Tibial nerve (tissue), 4 donors: ENCODE results near the gene TBC1D3B. TPM values are rescaled to one million over a fixed set of nuclear protein-coding genes. Genes with fewer than 3 reads are reported as not detected.
"Not testable (repeated sequence)": the region's sequence is repeated elsewhere in the genome, so short reads cannot be mapped to it uniquely, and the experiment has no call there.

Source experiments
- DNase-seq, 2 donors: peaks; one replicate each; pipeline ENCODE4 v3.0.0-alpha.2; 2019; ENCODE audit warnings: low spot score in 2 of 2
- H3K27ac ChIP-seq, 4 donors: fragments of 200-600 bp; sonication (generic) in 3 of 4; one replicate each; pipeline ENCODE4 v1.5.1; 2017 to 2019; ENCODE audit warnings: mild to moderate bottlenecking in 1 of 4
- H3K27me3 ChIP-seq, 2 donors: fragments of 200-600 bp; sonication (generic) in 1 of 2; one replicate each; pipeline versions ENCODE4 v1.5.1 to v1.6.0; 2017 to 2019
- H3K36me3 ChIP-seq, 3 donors: fragments of 200-600 bp; sonication (generic); one replicate each; pipeline ENCODE4 v1.5.1; 2018 to 2019
- H3K4me1 ChIP-seq, 4 donors: fragments of 200-600 bp; sonication (generic) in 3 of 4; one replicate each; pipeline ENCODE4 v1.5.1; 2017 to 2019
- H3K4me3 ChIP-seq, 4 donors: fragments of 200-600 bp; sonication (generic) in 3 of 4; one replicate each; pipeline ENCODE4 v1.5.1; 2017 to 2019; ENCODE audit warnings: mild to moderate bottlenecking in 1 of 4, moderate library complexity in 1 of 4
- H3K9me3 ChIP-seq, 4 donors: fragments of 200-600 bp; sonication (generic) in 3 of 4; one replicate each; pipeline ENCODE4 v1.5.1; 2017 to 2019
- CTCF ChIP-seq, 5 experiments: fragments of 200-600 bp in 3 of 5; fragments of 450-650 bp in 2 of 5; sonication (generic) in 3 of 5; IDR thresholded peaks; one replicate each; pipeline ENCODE4 v1.5.1; 2016 to 2019; ENCODE audit warnings: antibody characterized with exemption in 5 of 5, mild to moderate bottlenecking in 3 of 5, moderate library complexity in 2 of 5
- EP300 ChIP-seq, 2 donors: sonication (generic); formaldehyde crosslinking; IDR thresholded peaks; one replicate each; pipeline ENCODE4 v1.6.1; 2017; ENCODE audit warnings: antibody characterized with exemption in 2 of 2, mild to moderate bottlenecking in 1 of 2
- POLR2A ChIP-seq, 2 donors: fragments of 450-650 bp; IDR thresholded peaks; one replicate each; pipeline ENCODE4 v1.6.1; 2017; ENCODE audit warnings: antibody characterized with exemption in 2 of 2, mild to moderate bottlenecking in 2 of 2, moderate library complexity in 2 of 2
- WGBS, 2 donors: methylation state at CpG; one replicate each; pipeline ENCODE4 v1.1.5; 2018; 5-methylcytosine and 5-hydroxymethylcytosine counted together
- total RNA-seq, 4 donors: library from RNA; depleted of rRNA; stranded (reverse); fragments of >200 nt; gene quantifications; one replicate each; pipeline ENCODE4 v1.1.0, GENCODE V29; 2016

TBC1D3B gene
- total RNA-seq, 4 donors from 2014 or later: 1.0 to 4.5 TPM; not detected in 2

GRCh38 chr17:36212966-36213365, 36.5 kb upstream of the TBC1D3B start:
- no peak for DNase-seq
- no peak for TF ChIP-seq POLR2A (IDR thresholded peaks at IDR 0.05)
- TF ChIP-seq CTCF (IDR thresholded peaks at IDR 0.05): no peak
- no peak for TF ChIP-seq EP300 (IDR thresholded peaks at IDR 0.05)
- Histone ChIP-seq H3K27me3 (no peaks in the 10 kb centered on the region), H3K4me3 (no peak overlapping the region), H3K9me3 (peaks cover 0 to 1% (median 0%) of the 10 kb centered on the region in 4 donors), H3K4me1 (no peaks in the 10 kb centered on the region), H3K27ac (no peak overlapping the region), H3K36me3 (no peaks in the 10 kb centered on the region)
- WGBS, 2 donors: 79 to 93% methylated on average over 3 of the region's 3 CpGs

- DNase-seq: no peak
- H3K4me3 ChIP-seq: no peak overlapping the region
- no peaks in the 10 kb centered on the region for H3K4me1 ChIP-seq
- 51 to 63% methylated on average over 3 to 4 of the region's 4 CpGs for WGBS, 2 donors
- H3K9me3 ChIP-seq: no peaks in the 10 kb centered on the region
- H3K36me3 ChIP-seq: no peaks in the 10 kb centered on the region
- H3K27me3 ChIP-seq: no peaks in the 10 kb centered on the region
- no peak for TF ChIP-seq POLR2A (IDR thresholded peaks at IDR 0.05)
- no peak for TF ChIP-seq EP300 (IDR thresholded peaks at IDR 0.05)
- no peak overlapping the region for H3K27ac ChIP-seq
Measured at GRCh38 chr17:36212272-36212605, 35.8 kb upstream of the TBC1D3B start.

DNA sequence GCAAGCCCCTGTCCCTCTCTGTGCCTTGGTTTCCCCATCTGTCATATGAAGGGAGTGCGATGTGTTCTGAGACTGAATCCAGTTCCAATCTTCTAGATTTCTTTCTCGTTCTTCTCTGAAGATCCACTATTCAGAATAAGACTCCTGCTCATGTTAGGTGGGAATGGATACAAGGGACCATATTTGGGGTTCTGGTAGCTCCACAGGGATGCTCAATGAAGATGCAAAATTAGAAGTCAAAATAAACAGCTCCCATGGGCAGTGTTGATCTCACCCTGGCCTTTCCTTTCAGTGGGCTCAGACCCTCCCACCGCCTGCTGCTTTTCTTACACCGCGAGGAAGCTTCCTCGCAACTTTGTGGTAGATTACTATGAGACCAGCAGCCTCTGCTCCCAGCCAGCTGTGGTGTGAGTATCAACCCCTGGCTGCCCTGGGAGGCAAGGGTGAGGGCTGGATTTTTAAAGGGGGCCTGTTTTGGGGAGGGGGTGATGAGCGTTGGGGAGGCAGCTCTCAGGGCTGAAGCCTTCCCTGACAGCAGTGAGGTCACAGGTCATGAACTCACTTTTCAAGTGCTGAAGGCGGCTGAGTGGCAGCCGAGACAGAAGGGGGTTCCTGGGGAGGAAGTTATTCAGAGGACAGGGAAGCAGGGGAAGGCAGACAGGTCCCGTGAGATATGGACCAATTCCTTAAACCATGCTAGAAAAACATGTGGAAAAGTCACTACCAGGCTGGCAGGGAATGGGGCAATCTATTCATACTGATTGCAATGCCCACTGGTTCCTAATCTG, 35.2 kb upstream of the TBC1D3B start:
- H3K27ac ChIP-seq: not testable (repeated sequence)

GRCh38 chr17:36210439-36211211, 34.2 kb upstream of the TBC1D3B start, which contains the start of gene CCL4L2:
Gene CCL4L2 (plus strand): TSS chr17:36211063.
- not testable (repeated sequence) for H3K27me3 ChIP-seq, H3K4me1 ChIP-seq, DNase-seq, H3K27ac ChIP-seq, H3K36me3 ChIP-seq, H3K4me3 ChIP-seq, H3K9me3 ChIP-seq
- WGBS, 2 donors: 66 to 68% methylated on average over 7 of the region's 7 CpGs

More for the DNA sequence above, 35.2 kb upstream of the TBC1D3B start:
- H3K9me3 ChIP-seq, H3K36me3 ChIP-seq, H3K4me3 ChIP-seq, H3K4me1 ChIP-seq, H3K27me3 ChIP-seq, DNase-seq: not testable (repeated sequence)
- WGBS, 2 donors: 49 to 53% methylated on average over 10 of the region's 10 CpGs

DNA sequence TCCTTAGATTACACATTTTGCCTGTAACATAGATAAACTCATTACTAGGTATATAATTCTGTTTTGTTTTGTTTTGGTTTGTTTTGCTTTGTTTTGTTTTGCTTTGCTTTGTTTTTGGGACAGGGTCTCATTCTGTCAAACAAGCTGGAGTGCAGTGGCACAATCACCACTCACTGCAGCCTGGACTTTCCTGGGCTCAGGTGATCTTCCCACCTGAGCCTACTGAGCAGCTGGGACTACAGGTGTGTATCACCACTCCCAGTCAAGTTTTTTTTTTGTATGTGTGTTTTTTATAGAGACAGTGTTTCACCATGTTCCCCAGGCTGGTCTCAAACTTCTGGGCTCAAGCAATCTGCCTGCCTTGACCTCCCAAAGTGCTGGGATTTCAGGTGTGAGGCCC, 33.1 kb upstream of the TBC1D3B start:
- Histone ChIP-seq H3K4me1 (no peaks in the 10 kb centered on the region), H3K36me3 (no peaks in the 10 kb centered on the region), H3K4me3 (no peak overlapping the region), H3K27me3 (no peaks in the 10 kb centered on the region), H3K27ac (no peak overlapping the region), H3K9me3 (no peaks in the 10 kb centered on the region)
- TF ChIP-seq CTCF (IDR thresholded peaks at IDR 0.05) (no peak), POLR2A (IDR thresholded peaks at IDR 0.05) (no peak), EP300 (IDR thresholded peaks at IDR 0.05) (no peak)
- no peak for DNase-seq

DNA sequence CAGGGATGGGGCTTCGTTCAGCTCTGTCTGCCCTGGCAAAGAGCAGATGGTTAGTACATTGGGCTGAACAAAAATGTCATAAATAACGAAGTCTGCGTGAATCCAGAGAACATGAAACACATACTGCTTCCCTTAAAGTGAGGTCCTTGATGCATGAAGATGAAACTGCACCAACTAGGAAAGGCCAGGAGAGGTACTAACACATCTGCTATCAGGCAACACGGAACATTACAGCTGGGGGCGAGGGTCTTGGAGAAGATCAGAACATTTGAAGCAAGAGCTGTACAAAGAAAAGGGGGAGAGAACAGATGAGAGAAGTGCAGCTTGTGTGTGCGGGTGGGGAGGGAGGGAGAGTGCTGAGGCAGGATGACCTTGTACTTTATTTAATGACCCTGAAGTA, 30.9 kb upstream of the TBC1D3B start:
- WGBS, 2 donors: 64 to 70% methylated on average over 6 of the region's 6 CpGs
- H3K36me3 ChIP-seq, H3K4me3 ChIP-seq, H3K9me3 ChIP-seq, H3K4me1 ChIP-seq, H3K27me3 ChIP-seq, DNase-seq, H3K27ac ChIP-seq: not testable (repeated sequence)

DNA sequence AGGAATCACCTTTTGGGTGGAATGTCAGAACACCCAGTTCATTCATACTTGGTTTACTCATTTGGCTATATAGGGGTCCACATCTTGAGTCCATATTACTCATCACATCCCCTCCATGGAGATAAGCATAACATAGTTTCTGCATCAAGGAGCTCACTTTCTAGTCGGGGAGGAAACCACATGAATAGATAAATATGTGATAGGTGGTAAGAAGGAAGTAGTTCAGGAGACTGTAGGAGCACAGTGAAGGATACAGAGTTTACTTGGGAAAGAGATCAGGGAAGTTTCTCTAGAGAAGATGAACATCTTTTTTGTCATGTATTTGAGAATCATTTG, 30.0 kb upstream of the TBC1D3B start:
- not testable (repeated sequence) for H3K4me3 ChIP-seq, DNase-seq, H3K36me3 ChIP-seq, H3K4me1 ChIP-seq, H3K27me3 ChIP-seq, H3K27ac ChIP-seq, H3K9me3 ChIP-seq
- WGBS, 2 donors: 55 to 61% methylated on average over 1 of the region's 1 CpG
